Stimulated activated CD4-positive, alpha-beta T cell treated with anti-CD3 and anti-CD28 coated beads, Interleukin-2, amount 100 ng/mL, for 48 hours (primary cell): ENCODE measurements around the gene PEAK1.

Experiments
- DNase-seq, 2 donors: peaks; one replicate each; pipeline ENCODE4 v3.0.0-alpha.2; 2020

Gene PEAK1

GRCh38 chr15:77053709-77054108 lies 366.2 kb downstream of the PEAK1 start:
- no peak for DNase-seq

GRCh38 chr15:77052556-77052955 lies 367.3 kb downstream of the PEAK1 start:
- no peak for DNase-seq
